AG04449 (cell line): ENCODE measurements around the gene UGT1A4.

ENCODE experiments used
- CTCF ChIA-PET: fragments of 350-600 bp; formaldehyde crosslinking; extraction: SDS; loops from one replicate; lab custom pipeline; 2021; ENCODE audit warnings: antibody characterized with exemption; lab: Yijun Ruan, JAX
- POLR2A ChIA-PET: fragments of 400-600, 350-600 bp; formaldehyde crosslinking; extraction: SDS; loops from one replicate; lab custom pipeline; 2020; ENCODE audit warnings: antibody characterized with exemption, inconsistent platforms; lab: Yijun Ruan, JAX
- DNase-seq: peaks from one replicate; pipeline ENCODE4 v3.0.0-alpha.2; 2010; ENCODE audit warnings: low read depth, low spot score
- H3K4me3 ChIP-seq: 2 replicates; pipeline ENCODE4 v1.5.1; 2011; ENCODE audit warnings: low read depth, mild to moderate bottlenecking, control low read depth, low read length
- TF ChIP-seq, protein P1 (sequence below): IDR thresholded peaks from one replicate; pipeline ENCODE4 v1.5.1; 2011; ENCODE audit warnings: mild to moderate bottlenecking, moderate library complexity, low read length, control low read depth, inconsistent platforms; ENCODE audit not compliant: insufficient read depth; ENCODE audit errors: missing control alignments

Gene UGT1A4

DNA sequence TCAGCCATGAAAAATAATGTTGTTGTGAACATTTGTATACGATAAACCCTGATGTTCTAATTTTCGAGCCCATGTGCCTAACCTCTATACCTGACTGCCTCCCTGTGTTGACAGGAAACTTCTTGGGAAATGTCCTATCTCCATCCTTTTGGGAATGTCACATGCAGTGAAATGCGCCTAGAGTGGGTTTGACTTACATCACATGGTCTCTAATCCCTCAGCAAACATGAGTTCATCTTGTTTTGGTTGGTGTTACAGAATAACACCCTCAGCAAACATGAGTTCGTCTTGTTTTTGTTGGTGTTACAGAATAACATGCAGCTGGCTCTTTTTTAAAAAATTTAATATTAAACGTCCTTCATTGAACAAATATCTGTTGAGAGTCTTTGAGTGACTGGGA is 30.2 kb upstream of the UGT1A4 start:
- POLR2A ChIA-PET, result no interaction called here

DNA sequence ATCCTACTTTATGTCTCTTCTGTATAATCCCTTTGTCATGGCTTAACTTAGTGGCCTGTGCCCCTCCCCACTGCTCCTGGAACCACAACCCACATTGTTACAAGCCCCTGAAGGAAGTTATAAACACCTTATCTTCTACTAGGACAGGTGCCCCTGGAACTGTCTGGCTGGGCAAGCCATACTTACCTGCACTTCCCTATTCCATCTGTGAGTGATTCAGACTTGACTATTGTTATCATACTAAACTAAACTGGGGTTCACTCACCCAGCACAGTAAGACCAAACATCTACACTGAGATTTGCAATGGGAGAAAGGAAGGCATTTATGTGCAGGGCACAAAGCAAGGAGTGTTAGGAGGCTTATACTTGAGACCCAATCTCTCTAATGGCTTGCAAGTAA is 29.5 kb upstream of the UGT1A4 start:
- no peak for DNase-seq
- TF ChIP-seq, protein P1, sequence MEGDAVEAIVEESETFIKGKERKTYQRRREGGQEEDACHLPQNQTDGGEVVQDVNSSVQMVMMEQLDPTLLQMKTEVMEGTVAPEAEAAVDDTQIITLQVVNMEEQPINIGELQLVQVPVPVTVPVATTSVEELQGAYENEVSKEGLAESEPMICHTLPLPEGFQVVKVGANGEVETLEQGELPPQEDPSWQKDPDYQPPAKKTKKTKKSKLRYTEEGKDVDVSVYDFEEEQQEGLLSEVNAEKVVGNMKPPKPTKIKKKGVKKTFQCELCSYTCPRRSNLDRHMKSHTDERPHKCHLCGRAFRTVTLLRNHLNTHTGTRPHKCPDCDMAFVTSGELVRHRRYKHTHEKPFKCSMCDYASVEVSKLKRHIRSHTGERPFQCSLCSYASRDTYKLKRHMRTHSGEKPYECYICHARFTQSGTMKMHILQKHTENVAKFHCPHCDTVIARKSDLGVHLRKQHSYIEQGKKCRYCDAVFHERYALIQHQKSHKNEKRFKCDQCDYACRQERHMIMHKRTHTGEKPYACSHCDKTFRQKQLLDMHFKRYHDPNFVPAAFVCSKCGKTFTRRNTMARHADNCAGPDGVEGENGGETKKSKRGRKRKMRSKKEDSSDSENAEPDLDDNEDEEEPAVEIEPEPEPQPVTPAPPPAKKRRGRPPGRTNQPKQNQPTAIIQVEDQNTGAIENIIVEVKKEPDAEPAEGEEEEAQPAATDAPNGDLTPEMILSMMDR, result no peak
- ChIA-PET CTCF (interaction anchor here (0.6 kb wide), 1 partner anchor 240 kb away, joined by 3 read pairs; no protein-coding TSS in a partner anchor), POLR2A (no interaction called here)
- H3K4me3 ChIP-seq, result no peak overlapping the region

More for the DNA sequence above, 30.2 kb upstream of the UGT1A4 start:
- TF ChIP-seq, protein P1, result no peak
- no peak for DNase-seq
- CTCF ChIA-PET, result interaction anchor here (0.6 kb wide), 1 partner anchor 239 kb away, joined by 3 read pairs; no protein-coding TSS in a partner anchor
- H3K4me3 ChIP-seq, result no peak overlapping the region

DNA sequence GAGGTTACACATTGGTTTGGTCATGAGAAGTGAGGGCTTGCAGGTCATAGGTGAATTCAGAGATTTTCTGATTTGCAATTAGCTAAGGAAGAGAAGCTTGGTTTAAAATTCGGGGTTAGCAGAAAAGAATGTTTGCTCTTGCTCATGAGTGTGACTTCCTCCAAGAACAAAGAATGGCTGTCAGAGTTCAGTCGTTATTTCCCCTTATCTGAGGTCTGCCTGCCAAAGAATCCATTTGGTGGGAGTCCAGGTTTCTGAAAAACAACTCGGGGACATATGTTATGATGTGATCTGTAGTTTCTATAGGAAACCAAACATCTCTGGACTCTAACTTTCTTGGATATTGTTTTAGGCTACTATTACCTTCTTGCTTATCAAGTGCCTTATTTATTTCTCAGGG is 29.0 kb upstream of the UGT1A4 start:
- TF ChIP-seq, protein P1, result no peak
- no peak overlapping the region for H3K4me3 ChIP-seq
- ChIA-PET POLR2A (interaction anchor here (0.6 kb wide), 1 partner anchor 173 kb away, joined by 3 read pairs; no protein-coding TSS in a partner anchor), CTCF (interaction anchor here (1.3 kb wide), 1 partner anchor 23 kb away, joined by 3 read pairs; the partner anchor contains the start of gene UGT1A5)
- DNase-seq, result no peak

DNA sequence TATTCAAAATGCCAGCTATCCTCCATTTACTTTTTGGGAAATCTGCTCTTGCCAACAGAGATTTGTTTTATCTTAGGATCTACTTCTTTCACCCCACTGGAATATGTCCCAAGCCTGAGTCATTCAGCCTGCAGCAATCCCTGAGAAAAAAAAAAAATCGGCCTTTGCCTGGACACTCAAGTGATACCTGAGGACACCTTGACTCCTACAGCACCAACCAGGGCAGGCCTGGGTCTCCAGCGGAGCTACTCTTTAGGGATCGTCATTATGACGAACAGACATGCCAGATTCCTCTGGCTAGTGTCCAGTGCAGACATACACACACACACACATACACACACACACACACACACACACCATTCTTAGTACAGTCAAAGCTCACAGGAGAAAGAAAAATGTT is 28.1 kb upstream of the UGT1A4 start:
- TF ChIP-seq, protein P1, result no peak
- ChIA-PET CTCF (interaction anchor here (1.3 kb wide), 1 partner anchor 22 kb away, joined by 3 read pairs; the partner anchor contains the start of gene UGT1A5), POLR2A (no interaction called here)
- no peak overlapping the region for H3K4me3 ChIP-seq
- no peak for DNase-seq

DNA sequence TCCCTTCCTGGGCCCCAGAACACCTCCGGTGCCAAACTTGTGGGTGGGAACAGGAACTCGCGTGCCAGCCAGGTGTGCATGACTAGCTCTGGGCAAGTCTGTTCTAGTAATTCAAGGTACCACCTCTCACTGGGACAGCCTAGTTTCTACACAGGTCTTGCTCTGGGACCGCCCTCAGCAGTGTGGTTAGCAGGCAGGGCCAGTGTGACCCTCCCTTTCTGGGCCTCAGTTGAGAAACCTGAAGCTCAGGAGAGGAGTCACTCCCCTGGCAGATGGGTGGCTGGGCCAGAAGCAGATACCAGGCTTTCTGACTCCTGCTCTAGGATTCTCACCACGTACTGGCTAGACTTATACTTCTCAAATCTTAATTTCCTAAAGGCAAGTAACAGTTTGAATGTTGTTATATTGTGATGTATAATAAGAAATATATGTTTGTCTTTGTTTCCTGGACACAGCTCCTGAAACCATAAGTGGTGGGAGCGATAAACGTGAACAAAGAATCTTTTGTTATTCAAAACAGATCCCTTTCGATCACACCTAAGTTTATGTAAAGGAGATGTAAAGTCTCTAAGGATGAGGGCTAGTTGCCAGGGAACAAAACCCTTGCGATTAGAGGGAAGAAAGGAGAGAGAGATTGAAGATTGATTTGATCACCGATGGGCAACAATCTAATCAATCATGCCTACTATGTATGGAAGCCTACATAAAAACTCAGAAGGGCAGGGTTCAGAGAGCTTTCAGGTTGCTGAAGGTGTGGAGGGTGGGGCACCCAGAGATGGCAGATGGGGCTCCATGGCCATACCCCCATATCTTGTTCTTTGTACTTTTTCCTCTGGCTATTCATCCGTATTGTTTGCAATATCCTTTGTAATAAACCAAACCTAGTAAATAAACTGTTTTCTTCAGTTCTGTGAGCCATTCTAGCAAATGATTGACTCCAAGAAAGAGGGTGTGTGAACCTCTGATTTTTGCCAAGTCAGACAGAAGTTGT is 26.8 kb upstream of the UGT1A4 start:
- TF ChIP-seq, protein P1, result no peak
- no peak for DNase-seq
- ChIA-PET CTCF (interaction anchor here (0.7 kb wide), 1 partner anchor 249 kb away, joined by 3 read pairs; no protein-coding TSS in a partner anchor), POLR2A (no interaction called here)
- no peak overlapping the region for H3K4me3 ChIP-seq

DNA sequence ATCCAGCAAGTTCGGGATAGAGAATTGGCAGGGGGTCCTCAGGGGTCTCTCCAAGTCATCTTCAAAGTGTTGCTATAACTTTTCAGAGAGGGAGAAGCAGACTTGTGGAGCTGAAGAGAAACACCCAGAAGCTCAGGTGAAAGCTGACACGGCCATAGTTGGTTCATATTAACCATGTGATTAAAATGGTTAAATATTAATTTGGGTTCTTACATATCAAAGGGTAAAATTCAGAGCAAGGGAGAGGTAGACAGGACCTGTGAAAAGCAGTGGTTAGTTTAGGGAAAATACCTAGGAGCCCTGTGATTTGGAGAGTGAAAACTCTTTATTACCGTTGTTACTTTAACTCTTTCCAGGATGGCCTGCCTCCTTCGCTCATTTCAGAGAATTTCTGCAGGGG is 25.9 kb upstream of the UGT1A4 start, which contains the start of gene UGT1A6:
Gene UGT1A6, plus strand, starts transcription at position 243 of the 400 bp plus-strand sequence. Its CDS starts 115 bp downstream, at position 358.
- CTCF ChIA-PET, result no interaction called here
- POLR2A ChIA-PET, result no interaction called here
- no peak for DNase-seq
- TF ChIP-seq, protein P1, result no peak
- no peak within 1 kb of the TSS for H3K4me3 ChIP-seq
